ENCODE measurements around the gene EEIG2.

EEIG2 gene

GRCh38 chr1:108551137-108551862 lies 8.6 kb upstream of the EEIG2 start:
- no peak for DNase-seq

DNA sequence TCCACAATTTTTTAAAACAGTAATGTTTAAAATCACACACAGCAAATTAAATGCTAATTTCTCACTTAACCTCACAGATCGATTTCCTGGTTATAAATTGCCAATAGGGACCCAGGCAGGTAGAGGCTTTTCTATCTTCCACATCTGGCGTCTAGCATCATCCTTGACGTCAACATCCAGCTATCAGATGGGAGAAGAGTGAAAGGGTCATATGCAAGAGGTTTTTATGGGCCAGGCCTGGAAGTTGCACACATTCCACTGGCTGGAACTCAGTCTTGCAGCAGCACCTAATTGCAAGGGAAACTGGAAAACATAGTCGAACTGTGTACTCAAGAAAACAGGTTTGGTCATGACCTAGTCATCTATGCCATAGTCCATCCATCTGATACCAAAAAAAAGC lies 6.0 kb upstream of the EEIG2 start:
- DNase-seq = no peak

- no peak for DNase-seq
Observed at GRCh38 chr1:108554682-108555427, 5.0 kb upstream of the EEIG2 start.

GRCh38 chr1:108556066-108556465 lies 3.8 kb upstream of the EEIG2 start:
- no peak for DNase-seq

GRCh38 chr1:108556499-108556898 lies 3.4 kb upstream of the EEIG2 start:
- DNase-seq = no peak

DNA sequence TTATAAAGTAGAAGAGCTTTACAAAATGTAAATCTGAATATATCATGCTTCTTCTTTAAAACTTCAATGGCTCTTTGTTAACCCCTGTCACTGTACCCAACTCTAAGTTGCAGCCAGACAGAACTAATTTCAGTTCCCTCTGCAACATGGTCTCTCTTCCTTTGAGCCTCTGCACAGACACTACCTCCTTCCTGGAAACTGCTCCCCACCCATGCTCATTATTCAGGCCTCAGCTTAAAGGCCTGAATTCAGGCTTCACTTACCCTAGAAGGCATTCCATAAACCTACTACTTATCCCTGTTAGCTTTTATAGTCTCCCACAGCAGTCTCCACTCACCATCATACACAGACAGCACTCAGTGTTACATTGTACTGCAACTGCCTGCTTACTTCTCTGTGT lies 2.6 kb upstream of the EEIG2 start:
- DNase-seq = no peak

DNA sequence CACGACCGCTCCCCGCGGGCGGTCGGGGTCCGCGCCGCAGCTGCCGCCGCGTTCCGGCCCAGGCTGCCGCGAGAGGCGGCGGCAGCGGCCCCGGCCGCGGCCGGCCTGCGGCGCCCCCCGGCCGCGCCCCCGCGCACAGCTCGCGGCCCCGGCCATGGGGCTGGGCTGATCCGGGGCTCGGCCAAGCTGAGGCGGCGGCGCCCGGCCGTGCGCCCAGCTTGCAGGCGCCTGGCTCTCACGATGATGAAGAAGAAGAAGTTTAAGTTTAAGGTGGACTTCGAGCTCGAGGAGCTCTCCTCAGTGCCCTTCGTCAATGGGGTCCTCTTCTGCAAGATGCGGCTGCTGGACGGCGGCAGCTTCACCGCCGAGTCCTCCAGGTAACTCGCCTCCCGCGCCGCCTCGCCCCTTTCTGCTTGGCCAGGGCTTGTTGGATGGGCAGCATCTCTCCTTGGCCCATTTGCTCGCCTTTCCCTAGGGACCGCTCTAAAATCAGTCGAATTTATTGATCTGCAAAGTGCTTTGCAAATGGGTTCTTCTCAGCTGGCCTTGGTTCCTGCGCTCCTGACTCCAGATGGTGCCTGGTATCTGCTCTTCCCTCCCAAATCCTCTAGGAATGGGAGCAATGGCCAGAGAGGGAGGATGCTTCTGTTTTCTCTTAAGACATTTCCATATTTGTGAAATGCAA lies 431 bp downstream of the EEIG2 start:
- peak; percentile 62 for DNase-seq

GRCh38 chr1:108560874-108561459 lies 1.1 kb downstream of the EEIG2 start:
- DNase-seq = peak; percentile 85

GRCh38 chr1:108561689-108562326 lies 1.9 kb downstream of the EEIG2 start:
- no peak for DNase-seq

- no peak for DNase-seq
Observed at GRCh38 chr1:108563808-108564207, 3.9 kb downstream of the EEIG2 start.

DNA sequence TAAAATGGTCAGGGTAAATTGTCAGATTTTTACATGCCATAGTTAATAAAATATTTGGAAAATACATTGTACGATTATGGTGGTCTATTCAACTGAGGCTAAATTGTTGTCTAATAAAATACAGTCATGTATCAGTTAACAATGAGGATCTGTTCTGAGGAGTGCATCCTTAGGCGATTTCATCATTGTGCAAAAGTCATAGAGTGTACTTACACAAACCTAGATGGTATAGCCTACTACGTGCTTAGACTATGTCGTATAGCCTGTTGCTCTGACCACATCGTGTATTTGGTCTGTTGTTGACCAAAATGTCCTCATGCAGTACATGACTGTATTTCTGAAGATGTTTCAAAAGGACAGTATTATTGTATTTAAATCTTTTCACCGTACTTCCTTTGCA lies 5.2 kb downstream of the EEIG2 start:
- DNase-seq = no peak

DNA sequence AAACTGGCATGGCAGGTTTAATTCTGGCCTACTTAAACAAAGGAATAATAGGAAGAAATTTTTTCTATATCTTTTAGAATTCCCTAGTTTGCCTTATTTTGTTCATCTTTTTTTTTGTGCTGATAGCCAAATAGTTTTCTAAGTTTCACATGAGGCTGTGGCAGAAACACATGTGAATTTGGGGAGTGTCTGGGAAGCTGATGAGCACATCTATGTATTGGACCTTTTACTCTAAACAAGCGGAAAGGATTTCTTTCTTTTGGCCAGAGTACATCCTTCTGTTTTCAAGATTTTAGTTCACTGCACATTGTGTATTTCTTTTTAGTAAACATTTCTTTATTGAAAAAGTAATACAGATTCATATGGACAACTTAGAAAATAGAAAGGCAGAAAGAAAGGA lies 5.6 kb downstream of the EEIG2 start:
- DNase-seq = no peak

DNA sequence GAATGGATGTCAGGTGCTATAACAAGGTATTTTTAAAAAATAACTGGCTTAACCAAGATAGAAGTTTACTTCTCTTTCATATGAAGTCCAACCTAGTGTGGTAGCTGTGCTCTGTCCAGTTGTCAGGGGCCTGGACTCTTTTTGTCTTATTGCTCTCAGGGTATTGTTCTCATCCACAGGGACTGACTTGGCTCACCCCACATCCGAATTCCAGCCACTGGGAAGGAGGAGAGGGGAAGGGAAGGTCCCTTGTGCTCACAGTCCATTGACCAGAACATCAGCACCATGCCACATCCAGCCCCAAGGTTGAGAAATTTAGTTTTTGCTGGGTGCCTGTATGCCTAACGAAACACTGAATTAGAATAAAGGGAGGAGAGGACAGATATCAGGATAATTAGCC lies 8.7 kb downstream of the EEIG2 start:
- DNase-seq = no peak

GRCh38 chr1:108569097-108569728 lies 9.3 kb downstream of the EEIG2 start:
- DNase-seq = no peak

- DNase-seq = no peak
Observed at GRCh38 chr1:108570128-108570527, 10.2 kb downstream of the EEIG2 start.

- no peak for DNase-seq
Observed at GRCh38 chr1:108570998-108571401, 11.1 kb downstream of the EEIG2 start.

- DNase-seq = no peak
Observed at GRCh38 chr1:108572182-108572581, 12.3 kb downstream of the EEIG2 start.

DNA sequence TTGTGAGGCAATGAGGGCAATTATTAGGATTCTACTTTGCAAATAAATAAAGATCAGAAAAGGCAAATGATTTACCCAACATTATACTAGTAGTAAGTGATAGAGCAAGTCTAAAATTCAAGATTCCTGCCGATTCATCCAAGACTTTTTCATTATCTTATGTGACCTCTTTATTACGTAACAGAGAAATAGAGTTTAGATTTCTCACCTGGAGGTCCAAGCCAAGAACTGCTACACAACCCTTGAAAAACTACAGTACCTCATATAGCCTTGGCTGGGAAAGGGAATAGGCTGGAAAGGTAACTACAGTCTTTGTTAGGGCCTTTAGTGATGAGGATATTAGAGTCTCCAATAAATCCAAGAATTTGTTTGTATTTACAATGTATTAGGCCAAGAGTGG lies 13.3 kb downstream of the EEIG2 start:
- no peak for DNase-seq

DNA sequence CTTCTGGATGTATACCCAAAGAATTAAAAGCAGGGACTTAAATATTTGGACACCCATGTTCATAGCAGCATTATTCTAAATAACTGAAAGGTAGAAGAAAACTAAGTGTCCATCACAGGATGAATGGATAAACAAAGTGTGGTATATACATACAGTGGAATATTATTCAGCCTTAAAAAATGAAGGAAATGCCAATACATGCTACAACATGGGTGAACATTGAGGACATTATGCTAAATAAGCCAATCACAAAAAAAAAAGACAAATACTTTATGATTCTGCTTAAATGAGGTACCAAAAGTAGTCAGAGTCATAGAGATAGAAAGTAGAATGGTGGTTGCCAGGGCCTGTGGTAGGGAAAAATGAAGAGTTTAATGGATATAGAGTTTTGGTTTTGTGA lies 14.1 kb downstream of the EEIG2 start:
- no peak for DNase-seq

GRCh38 chr1:108575375-108575774 lies 15.5 kb downstream of the EEIG2 start:
- no peak for DNase-seq

- no peak for DNase-seq
Observed at GRCh38 chr1:108583757-108584427, 24.0 kb downstream of the EEIG2 start.

GRCh38 chr1:108584428-108584856 lies 24.5 kb downstream of the EEIG2 start:
- no peak for DNase-seq

All from DMS79 (cell line).